EH (cell line): ENCODE measurements around the gene PUDP.
A peak's percentile ranks its signal among the peaks of the same experiment; 100 is the strongest.

Experiments
- DNase-seq: peaks from one replicate; pipeline ENCODE4 v3.0.0-alpha.2; 2015; ENCODE audit warnings: low read depth

The PUDP gene

GRCh38 chrX:7146703-7147412, 1.1 kb downstream of the PUDP start:
- no peak for DNase-seq

GRCh38 chrX:7146020-7146702, 1.8 kb downstream of the PUDP start:
- peak; percentile 41 for DNase-seq

- peak; percentile 62 for DNase-seq
These were observed 2.5 kb downstream of the PUDP start for GRCh38 chrX:7145454-7145853.

GRCh38 chrX:7143941-7144525, 3.9 kb downstream of the PUDP start:
- DNase-seq: no peak

- DNase-seq: no peak
These were observed 4.9 kb downstream of the PUDP start for GRCh38 chrX:7143076-7143475.

- peak; percentile 92 for DNase-seq
These were observed 8.5 kb downstream of the PUDP start for GRCh38 chrX:7139202-7140081.

- no peak for DNase-seq
These were observed 13.0 kb downstream of the PUDP start for GRCh38 chrX:7134981-7135380.

GRCh38 chrX:7133050-7133440, 14.9 kb downstream of the PUDP start:
- DNase-seq: peak; percentile 53

GRCh38 chrX:7132335-7133049, 15.5 kb downstream of the PUDP start:
- DNase-seq: peak; percentile 87

- no peak for DNase-seq
These were observed 16.3 kb downstream of the PUDP start for GRCh38 chrX:7131621-7132020.

GRCh38 chrX:7127056-7127455, 20.9 kb downstream of the PUDP start:
- DNase-seq: no peak

- peak; percentile 30 for DNase-seq
These were observed 27.1 kb downstream of the PUDP start for GRCh38 chrX:7120878-7121219.

GRCh38 chrX:7119950-7120877, 27.7 kb downstream of the PUDP start:
- DNase-seq: peak; percentile 46

- no peak for DNase-seq
These were observed 30.4 kb downstream of the PUDP start for GRCh38 chrX:7117587-7117986.

GRCh38 chrX:7116081-7116480, 31.9 kb downstream of the PUDP start:
- DNase-seq: no peak

- no peak for DNase-seq
These were observed 32.4 kb downstream of the PUDP start for GRCh38 chrX:7115557-7115956.

GRCh38 chrX:7112071-7112470, 35.9 kb downstream of the PUDP start:
- no peak for DNase-seq

GRCh38 chrX:7111518-7111917, 36.4 kb downstream of the PUDP start:
- no peak for DNase-seq

- DNase-seq: peak; percentile 42
These were observed 37.1 kb downstream of the PUDP start for GRCh38 chrX:7110821-7111276.
